PC-3 (cell line): ENCODE results near the gene CES5A.

Experiments
- EZH2phosphoT487 ChIP-seq: fragments of 300-600 bp; sonication (generic); IDR thresholded peaks from 2 replicates; pipeline ENCODE4 v1.6.1; 2018; ENCODE audit warnings: mild to moderate bottlenecking, antibody characterized with exemption, low read length, borderline replicate concordance
- TF ChIP-seq, protein P1 (sequence below): fragments of 300-600 bp; sonication (generic); conservative IDR thresholded peaks from 2 replicates; pipeline ENCODE4 v1.5.1; 2017; ENCODE audit warnings: antibody characterized with exemption, low read depth, mild to moderate bottlenecking, low read length

- TF ChIP-seq, protein P1, sequence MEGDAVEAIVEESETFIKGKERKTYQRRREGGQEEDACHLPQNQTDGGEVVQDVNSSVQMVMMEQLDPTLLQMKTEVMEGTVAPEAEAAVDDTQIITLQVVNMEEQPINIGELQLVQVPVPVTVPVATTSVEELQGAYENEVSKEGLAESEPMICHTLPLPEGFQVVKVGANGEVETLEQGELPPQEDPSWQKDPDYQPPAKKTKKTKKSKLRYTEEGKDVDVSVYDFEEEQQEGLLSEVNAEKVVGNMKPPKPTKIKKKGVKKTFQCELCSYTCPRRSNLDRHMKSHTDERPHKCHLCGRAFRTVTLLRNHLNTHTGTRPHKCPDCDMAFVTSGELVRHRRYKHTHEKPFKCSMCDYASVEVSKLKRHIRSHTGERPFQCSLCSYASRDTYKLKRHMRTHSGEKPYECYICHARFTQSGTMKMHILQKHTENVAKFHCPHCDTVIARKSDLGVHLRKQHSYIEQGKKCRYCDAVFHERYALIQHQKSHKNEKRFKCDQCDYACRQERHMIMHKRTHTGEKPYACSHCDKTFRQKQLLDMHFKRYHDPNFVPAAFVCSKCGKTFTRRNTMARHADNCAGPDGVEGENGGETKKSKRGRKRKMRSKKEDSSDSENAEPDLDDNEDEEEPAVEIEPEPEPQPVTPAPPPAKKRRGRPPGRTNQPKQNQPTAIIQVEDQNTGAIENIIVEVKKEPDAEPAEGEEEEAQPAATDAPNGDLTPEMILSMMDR, result peak; percentile 67
- TF ChIP-seq EZH2phosphoT487, result no peak
These were observed 32.6 kb downstream of the CES5A start for GRCh38 chr16:55842369-55843104.
